Karpas-422 (cell line): Measurements from ENCODE around the gene XRN1. TPM values are rescaled to one million over a fixed set of nuclear protein-coding genes. Genes with fewer than 3 reads are reported as not detected.
A peak's percentile ranks its signal among the peaks of the same experiment; 100 is the strongest.

Experiments used
- DNase-seq: peaks from one replicate; pipeline ENCODE4 v3.0.0-alpha.2; 2015
- H2AFZ ChIP-seq: fragments of 200-600 bp; sonication (generic); 2 replicates; pipeline ENCODE4 v1.6.1; 2014; ENCODE audit warnings: antibody characterized with exemption, low read length, mixed read lengths
- H3K27ac ChIP-seq: fragments of 200-600 bp; sonication (generic); 2 replicates; pipeline ENCODE4 v1.5.1; 2014; ENCODE audit warnings: mild to moderate bottlenecking, low read length, moderate library complexity
- H3K27me3 ChIP-seq: fragments of 200-600 bp; sonication (generic); 2 replicates; pipeline ENCODE4 v1.6.1; 2014; ENCODE audit warnings: low read length, mixed read lengths
- H3K36me3 ChIP-seq: fragments of 200-600 bp; sonication (generic); 2 replicates; pipeline ENCODE4 v1.6.1; 2014; ENCODE audit warnings: low read length, mixed read lengths; ENCODE audit not compliant: insufficient read depth
- H3K4me1 ChIP-seq: fragments of 200-600 bp; sonication (generic); 2 replicates; pipeline ENCODE4 v1.6.1; 2014; ENCODE audit warnings: mild to moderate bottlenecking, low read length, mixed read lengths
- H3K4me2 ChIP-seq: fragments of 200-600 bp; sonication (generic); 2 replicates; pipeline ENCODE4 v1.6.1; 2014; ENCODE audit warnings: low read length, low read depth, mild to moderate bottlenecking; ENCODE audit not compliant: poor library complexity, severe bottlenecking
- H3K4me3 ChIP-seq: fragments of 200-600 bp; sonication (generic); 2 replicates; pipeline ENCODE4 v1.5.1; 2014; ENCODE audit warnings: mild to moderate bottlenecking, antibody characterized with exemption, low read length, mixed read lengths
- H3K79me2 ChIP-seq: fragments of 200-600 bp; sonication (generic); 2 replicates; pipeline ENCODE4 v1.6.1; 2014; ENCODE audit warnings: mild to moderate bottlenecking, low read length, mixed read lengths
- H3K9ac ChIP-seq: fragments of 200-600 bp; sonication (generic); 2 replicates; pipeline ENCODE4 v1.6.0; 2014; ENCODE audit warnings: low read length
- H3K9me2 ChIP-seq: fragments of 200-600 bp; sonication (generic), shearing (Covaris generic); replicated peaks from 2 replicates; pipeline ENCODE4 v1.6.0; 2014; ENCODE audit warnings: mild to moderate bottlenecking, low read length, moderate library complexity; ENCODE audit not compliant: insufficient read depth
- H3K9me3 ChIP-seq: fragments of 300-700, 200-600 bp; sonication (generic); 2 replicates; pipeline ENCODE4 v1.6.1; 2014; ENCODE audit warnings: low read length, mixed read lengths
- H4K20me1 ChIP-seq: fragments of 200-600 bp; sonication (generic); 2 replicates; pipeline ENCODE4 v1.6.1; 2014; ENCODE audit warnings: mild to moderate bottlenecking, antibody characterized with exemption, low read length, low read depth; ENCODE audit not compliant: insufficient read depth
- total RNA-seq: library from RNA; depleted of rRNA; stranded (reverse); fragments of >200 nt; shearing (Covaris generic); gene quantifications from 2 replicates; pipeline ENCODE4 v1.2.3, GENCODE V29; 2014; ENCODE audit warnings: low replicate concordance; rRNA removed

Gene XRN1, protein sequence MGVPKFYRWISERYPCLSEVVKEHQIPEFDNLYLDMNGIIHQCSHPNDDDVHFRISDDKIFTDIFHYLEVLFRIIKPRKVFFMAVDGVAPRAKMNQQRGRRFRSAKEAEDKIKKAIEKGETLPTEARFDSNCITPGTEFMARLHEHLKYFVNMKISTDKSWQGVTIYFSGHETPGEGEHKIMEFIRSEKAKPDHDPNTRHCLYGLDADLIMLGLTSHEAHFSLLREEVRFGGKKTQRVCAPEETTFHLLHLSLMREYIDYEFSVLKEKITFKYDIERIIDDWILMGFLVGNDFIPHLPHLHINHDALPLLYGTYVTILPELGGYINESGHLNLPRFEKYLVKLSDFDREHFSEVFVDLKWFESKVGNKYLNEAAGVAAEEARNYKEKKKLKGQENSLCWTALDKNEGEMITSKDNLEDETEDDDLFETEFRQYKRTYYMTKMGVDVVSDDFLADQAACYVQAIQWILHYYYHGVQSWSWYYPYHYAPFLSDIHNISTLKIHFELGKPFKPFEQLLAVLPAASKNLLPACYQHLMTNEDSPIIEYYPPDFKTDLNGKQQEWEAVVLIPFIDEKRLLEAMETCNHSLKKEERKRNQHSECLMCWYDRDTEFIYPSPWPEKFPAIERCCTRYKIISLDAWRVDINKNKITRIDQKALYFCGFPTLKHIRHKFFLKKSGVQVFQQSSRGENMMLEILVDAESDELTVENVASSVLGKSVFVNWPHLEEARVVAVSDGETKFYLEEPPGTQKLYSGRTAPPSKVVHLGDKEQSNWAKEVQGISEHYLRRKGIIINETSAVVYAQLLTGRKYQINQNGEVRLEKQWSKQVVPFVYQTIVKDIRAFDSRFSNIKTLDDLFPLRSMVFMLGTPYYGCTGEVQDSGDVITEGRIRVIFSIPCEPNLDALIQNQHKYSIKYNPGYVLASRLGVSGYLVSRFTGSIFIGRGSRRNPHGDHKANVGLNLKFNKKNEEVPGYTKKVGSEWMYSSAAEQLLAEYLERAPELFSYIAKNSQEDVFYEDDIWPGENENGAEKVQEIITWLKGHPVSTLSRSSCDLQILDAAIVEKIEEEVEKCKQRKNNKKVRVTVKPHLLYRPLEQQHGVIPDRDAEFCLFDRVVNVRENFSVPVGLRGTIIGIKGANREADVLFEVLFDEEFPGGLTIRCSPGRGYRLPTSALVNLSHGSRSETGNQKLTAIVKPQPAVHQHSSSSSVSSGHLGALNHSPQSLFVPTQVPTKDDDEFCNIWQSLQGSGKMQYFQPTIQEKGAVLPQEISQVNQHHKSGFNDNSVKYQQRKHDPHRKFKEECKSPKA (N-terminal part only)
- total RNA-seq, result 50.8 and 62.2 TPM in 2 replicates

DNA sequence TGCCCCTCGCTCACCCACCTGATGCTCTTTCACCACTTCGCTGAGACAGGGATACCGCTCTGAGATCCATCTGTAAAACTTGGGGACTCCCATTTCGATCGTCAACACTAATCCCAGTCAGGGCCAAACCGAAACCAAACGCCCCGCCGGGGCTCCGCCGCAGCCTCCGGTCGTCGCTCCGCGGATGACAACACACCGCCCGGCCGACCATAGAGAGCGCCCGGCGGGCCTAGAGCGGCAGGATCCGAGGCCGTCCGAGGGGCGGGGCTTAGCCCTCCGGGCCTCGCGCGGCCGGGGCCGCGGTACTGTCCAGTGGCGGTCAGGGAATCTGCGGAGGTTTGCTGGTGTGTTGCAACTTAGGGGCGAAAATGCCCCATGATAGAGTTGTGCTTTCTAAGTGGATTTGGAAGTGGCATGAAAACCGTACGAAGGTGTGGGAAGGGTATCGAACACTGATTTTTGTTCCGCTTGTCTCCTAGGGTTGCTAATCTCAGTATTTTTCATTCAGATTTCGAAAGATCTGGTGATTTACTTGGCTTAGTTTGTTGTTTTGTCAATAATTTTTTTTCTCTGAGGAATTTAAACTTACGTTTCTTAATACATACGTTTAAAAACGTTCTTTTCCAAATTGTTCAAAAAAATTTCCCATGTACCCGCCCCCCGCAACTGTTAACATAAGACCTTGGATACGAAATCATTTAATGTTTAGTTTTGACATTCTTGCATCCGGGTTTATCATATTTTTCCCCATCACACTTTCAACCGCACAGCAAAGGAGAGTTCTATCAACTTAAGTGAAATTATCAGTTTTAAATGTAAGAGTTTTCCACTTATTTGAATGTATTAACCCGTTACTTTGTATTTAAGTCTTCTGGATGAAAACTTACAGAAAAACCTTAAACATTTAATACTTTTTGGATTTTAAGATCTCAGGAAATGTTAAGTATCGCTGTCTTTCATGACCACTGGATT, at the start of gene XRN1:
XRN1 (minus strand) TSS at position 186 of the 972 bp plus-strand sequence; CDS start at position 93, 93 bp downstream.
- peaks cover 54% of the 10 kb centered on the region for H3K79me2 ChIP-seq
- no peaks in the 10 kb centered on the region for H3K9me2 ChIP-seq

DNA sequence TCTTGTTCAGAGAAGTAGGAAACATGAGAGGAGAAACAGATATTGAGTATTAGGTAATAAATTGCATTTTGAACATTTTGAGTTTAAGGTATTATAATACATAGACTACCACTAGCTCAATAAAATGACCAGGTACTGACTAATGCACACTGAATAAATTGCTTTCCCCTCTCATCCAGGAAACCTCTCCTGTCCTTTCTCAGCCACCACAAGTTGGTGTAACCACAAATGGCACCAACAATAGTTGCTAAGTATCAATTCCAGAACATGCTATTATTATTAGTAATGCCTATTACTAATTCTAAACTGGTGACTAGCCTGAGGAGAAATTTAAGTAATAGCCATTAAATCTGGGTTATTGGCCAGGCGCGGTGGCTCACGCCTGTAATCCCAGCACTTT, 47.3 kb upstream of the XRN1 start:
- Histone ChIP-seq H3K27ac (no peak overlapping the region), H3K4me2 (no peak overlapping the region), H3K4me3 (no peak overlapping the region), H3K9me3 (no peaks in the 10 kb centered on the region), H3K4me1 (no peaks in the 10 kb centered on the region), H3K79me2 (0 out of 2 replicates have a peak, but pooled peaks cover 3% of the 10 kb centered on the region), H3K36me3 (peaks cover 76% of the 10 kb centered on the region), H3K9me2 (no peaks in the 10 kb centered on the region), H2AFZ (no peak overlapping the region), H3K9ac (no peak overlapping the region), H3K27me3 (no peaks in the 10 kb centered on the region), H4K20me1 (no peaks in the 10 kb centered on the region)
- DNase-seq, result no peak

More for the DNA sequence above, at the start of gene XRN1:
- Histone ChIP-seq H3K4me1 (peaks cover 29% of the 10 kb centered on the region), H3K27me3 (no peaks in the 10 kb centered on the region), H3K9me3 (no peaks in the 10 kb centered on the region), H2AFZ (peak within 1 kb of the TSS; percentile 69; the same call in 1 of the 2 replicates), H3K27ac (peak within 1 kb of the TSS; percentile 54), H4K20me1 (no peaks in the 10 kb centered on the region), H3K36me3 (peaks cover 16% of the 10 kb centered on the region; the same call in 1 of the 2 replicates), H3K4me2 (peak within 1 kb of the TSS; percentile 82), H3K9ac (peak within 1 kb of the TSS; percentile 91), H3K4me3 (peak within 1 kb of the TSS; percentile 94)
- DNase-seq, result peak; percentile 97

DNA sequence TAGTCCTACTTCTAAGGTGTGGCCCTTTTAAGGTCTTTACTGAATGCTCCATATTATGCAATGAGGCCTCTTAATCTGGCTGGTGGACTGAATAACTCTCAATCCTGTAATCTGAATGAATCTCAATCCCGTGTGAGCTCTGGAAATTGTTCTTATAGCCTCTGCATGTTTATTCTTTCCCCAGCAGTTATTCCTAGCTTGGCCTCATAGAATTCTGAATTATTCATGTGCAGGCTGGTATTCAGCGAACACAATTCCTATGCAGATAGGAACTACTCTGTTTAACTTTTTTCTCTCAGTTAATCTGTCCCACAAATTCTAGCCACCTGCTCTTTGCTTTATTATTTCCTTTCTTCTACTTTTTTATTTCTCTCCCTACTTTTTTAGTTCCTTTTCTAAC, 44.3 kb upstream of the XRN1 start:
- H4K20me1 ChIP-seq, result no peaks in the 10 kb centered on the region
- H3K4me1 ChIP-seq, result no peaks in the 10 kb centered on the region
- no peaks in the 10 kb centered on the region for H3K9me2 ChIP-seq
- H2AFZ ChIP-seq, result no peak overlapping the region
- H3K27ac ChIP-seq, result no peak overlapping the region
- no peaks in the 10 kb centered on the region for H3K27me3 ChIP-seq
- H3K36me3 ChIP-seq, result peaks cover 83% of the 10 kb centered on the region
- H3K79me2 ChIP-seq, result 0 out of 2 replicates have a peak, but pooled peaks cover 3% of the 10 kb centered on the region
- no peak overlapping the region for H3K9ac ChIP-seq
- no peak overlapping the region for H3K4me2 ChIP-seq
- no peak overlapping the region for H3K4me3 ChIP-seq
- no peaks in the 10 kb centered on the region for H3K9me3 ChIP-seq
- no peak for DNase-seq

DNA sequence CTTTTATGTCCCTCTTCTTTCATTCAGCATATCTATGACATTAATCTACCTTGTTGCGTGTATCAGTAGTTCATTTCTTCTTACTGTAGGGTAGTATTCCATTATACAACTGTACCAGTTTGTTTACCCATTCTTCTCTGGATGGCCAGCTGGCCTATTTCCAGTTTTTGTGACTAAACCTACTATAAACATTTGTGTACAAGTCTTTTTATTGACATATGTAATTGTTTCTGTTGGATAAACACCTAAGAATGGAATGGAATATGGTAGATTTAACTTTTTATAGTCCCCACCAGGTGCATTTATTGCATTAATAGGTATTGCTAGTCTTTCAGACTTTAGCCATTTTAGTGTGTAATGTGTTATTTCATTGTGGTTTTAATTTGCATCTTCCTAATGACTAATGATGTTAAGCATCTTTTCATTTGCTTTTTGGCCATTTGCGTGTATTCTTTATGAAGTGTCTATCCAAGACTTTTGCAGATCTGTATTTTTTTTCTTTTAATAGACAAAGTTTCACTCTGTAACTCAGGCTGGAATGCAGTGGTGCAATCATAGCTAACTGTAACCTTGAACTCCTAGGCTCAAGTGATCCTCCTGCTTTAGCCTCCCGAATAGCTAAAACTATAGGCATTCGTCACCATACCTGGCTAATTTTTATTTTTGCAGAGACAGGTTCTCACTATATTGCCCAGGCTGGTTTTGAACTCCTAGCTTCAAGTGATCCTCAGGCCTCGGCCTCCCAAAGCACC, 41.9 kb upstream of the XRN1 start:
- no peaks in the 10 kb centered on the region for H4K20me1 ChIP-seq
- no peaks in the 10 kb centered on the region for H3K4me1 ChIP-seq
- H2AFZ ChIP-seq, result no peak overlapping the region
- no peak overlapping the region for H3K4me2 ChIP-seq
- no peak overlapping the region for H3K27ac ChIP-seq
- no peak overlapping the region for H3K4me3 ChIP-seq
- H3K27me3 ChIP-seq, result no peaks in the 10 kb centered on the region
- H3K9me2 ChIP-seq, result no peaks in the 10 kb centered on the region
- H3K36me3 ChIP-seq, result peaks cover 85% of the 10 kb centered on the region
- no peaks in the 10 kb centered on the region for H3K79me2 ChIP-seq
- DNase-seq, result no peak
- no peak overlapping the region for H3K9ac ChIP-seq
- no peaks in the 10 kb centered on the region for H3K9me3 ChIP-seq

DNA sequence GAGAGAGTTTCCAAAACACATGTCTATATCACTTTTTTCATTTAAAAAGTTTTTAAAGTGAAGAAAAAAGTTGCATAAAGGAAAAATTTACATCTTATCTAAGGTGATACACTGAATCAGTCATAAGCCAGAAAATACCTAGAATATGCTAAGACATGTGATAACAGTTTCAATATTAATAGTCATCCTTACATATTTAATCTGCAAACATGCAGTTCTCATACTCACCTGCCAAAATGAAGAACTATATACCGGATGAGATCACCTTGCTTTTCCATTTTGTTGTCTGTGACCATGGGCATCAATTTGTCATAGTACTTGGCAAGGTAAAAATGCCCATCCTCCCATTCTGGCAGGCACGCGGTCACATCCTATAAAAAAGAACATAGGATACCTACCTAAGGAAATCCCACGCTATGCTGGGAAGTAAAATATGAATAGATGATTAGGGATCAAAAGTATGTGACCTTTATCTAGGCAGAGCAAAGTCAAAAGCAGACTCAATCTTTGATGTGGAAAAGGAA, 37.1 kb upstream of the XRN1 start:
- Histone ChIP-seq H3K4me3 (no peak overlapping the region), H3K4me1 (no peaks in the 10 kb centered on the region), H3K9me2 (no peaks in the 10 kb centered on the region), H3K4me2 (no peak overlapping the region), H3K27me3 (no peaks in the 10 kb centered on the region), H3K36me3 (peaks cover 80% of the 10 kb centered on the region), H3K79me2 (no peaks in the 10 kb centered on the region), H3K9ac (no peak overlapping the region), H4K20me1 (no peaks in the 10 kb centered on the region), H2AFZ (no peak overlapping the region), H3K27ac (no peak overlapping the region), H3K9me3 (peaks cover 15% of the 10 kb centered on the region)
- DNase-seq, result no peak

DNA sequence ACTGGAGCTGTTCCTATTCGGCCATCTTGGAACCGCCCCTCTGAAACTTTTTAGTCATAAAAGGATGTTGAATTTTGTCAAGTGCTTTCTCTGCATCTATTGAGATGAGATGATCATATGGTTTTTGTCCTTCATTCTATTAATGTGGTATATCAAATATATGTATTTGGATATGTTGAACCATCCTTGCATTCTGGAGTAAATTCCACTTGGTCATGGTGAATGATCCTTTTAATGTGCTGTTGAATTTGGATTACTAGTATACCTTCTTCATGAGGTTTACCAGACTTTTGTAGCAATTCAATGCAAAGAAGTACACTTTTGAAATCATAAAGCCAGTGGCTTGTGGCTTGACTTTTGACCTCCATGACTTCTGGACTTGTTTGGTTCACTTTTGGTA, 33.4 kb upstream of the XRN1 start:
- no peaks in the 10 kb centered on the region for H3K4me1 ChIP-seq
- H3K27me3 ChIP-seq, result no peaks in the 10 kb centered on the region
- peaks cover 15% of the 10 kb centered on the region for H3K9me3 ChIP-seq
- no peaks in the 10 kb centered on the region for H3K79me2 ChIP-seq
- H2AFZ ChIP-seq, result no peak overlapping the region
- peaks cover 49% of the 10 kb centered on the region for H3K36me3 ChIP-seq
- DNase-seq, result no peak
- H3K4me2 ChIP-seq, result no peak overlapping the region
- H3K27ac ChIP-seq, result no peak overlapping the region
- no peaks in the 10 kb centered on the region for H3K9me2 ChIP-seq
- no peak overlapping the region for H3K9ac ChIP-seq
- no peaks in the 10 kb centered on the region for H4K20me1 ChIP-seq
- H3K4me3 ChIP-seq, result no peak overlapping the region
